GM23248 (cell line): ENCODE data around the gene SETD2. TPM values are rescaled to one million over a fixed set of nuclear protein-coding genes. Genes with fewer than 3 reads are reported as not detected.
A peak's percentile ranks its signal among the peaks of the same experiment; 100 is the strongest.
"Not testable (repeated sequence)": the region's sequence is repeated elsewhere in the genome, so short reads cannot be mapped to it uniquely, and the experiment has no call there.

Experiments
- DNase-seq: peaks from one replicate; pipeline ENCODE4 v3.0.0-alpha.2; 2015
- H2AFZ ChIP-seq: fragments of 200-600 bp; sonication (generic); 2 replicates; pipeline ENCODE4 v1.6.1; 2016; ENCODE audit warnings: antibody characterized with exemption
- H3F3A ChIP-seq: fragments of 200-600 bp; sonication (generic); 2 replicates; pipeline ENCODE4 v1.6.1; 2016; ENCODE audit warnings: mild to moderate bottlenecking, antibody characterized with exemption, mixed run types; ENCODE audit not compliant: insufficient read depth
- H3K27ac ChIP-seq: fragments of 200-600 bp; sonication (generic); 2 replicates; pipeline ENCODE4 v1.5.1; 2016; ENCODE audit warnings: mild to moderate bottlenecking
- H3K27me3 ChIP-seq: fragments of 200-600 bp; sonication (generic); replicated peaks from 2 replicates; pipeline ENCODE4 v1.6.1; 2016; ENCODE audit warnings: mild to moderate bottlenecking; ENCODE audit not compliant: insufficient read depth
- H3K36me3 ChIP-seq: fragments of 200-600 bp; sonication (generic); 2 replicates; pipeline ENCODE4 v1.6.1; 2016; ENCODE audit warnings: low read depth, mild to moderate bottlenecking
- H3K4me1 ChIP-seq: fragments of 200-600 bp; sonication (generic); 2 replicates; pipeline ENCODE4 v1.6.1; 2016; ENCODE audit warnings: mild to moderate bottlenecking; ENCODE audit not compliant: insufficient read depth
- H3K4me2 ChIP-seq: fragments of 200-600 bp; sonication (generic); one replicate; pipeline ENCODE4 v1.6.1; 2016; ENCODE audit warnings: mild to moderate bottlenecking; ENCODE audit not compliant: unreplicated experiment
- H3K4me3 ChIP-seq: fragments of 200-600 bp; sonication (generic); 2 replicates; pipeline ENCODE4 v1.5.1; 2016; ENCODE audit warnings: mild to moderate bottlenecking
- H3K79me2 ChIP-seq: fragments of 200-600 bp; sonication (generic); 2 replicates; pipeline ENCODE4 v1.6.1; 2016; ENCODE audit warnings: mild to moderate bottlenecking; ENCODE audit not compliant: insufficient read depth
- H3K9ac ChIP-seq: fragments of 200-600 bp; sonication (generic); 2 replicates; pipeline ENCODE4 v1.6.1; 2016; ENCODE audit warnings: mild to moderate bottlenecking
- H3K9me2 ChIP-seq: fragments of 200-600 bp; sonication (generic); 2 replicates; pipeline ENCODE4 v1.6.1; 2016; ENCODE audit warnings: mixed run types, mild to moderate bottlenecking, moderate library complexity; ENCODE audit not compliant: insufficient read depth
- H3K9me3 ChIP-seq: fragments of 200-600 bp; sonication (generic); one replicate; pipeline ENCODE4 v1.6.1; 2017; ENCODE audit warnings: low read depth
- H4K20me1 ChIP-seq: fragments of 200-600 bp; sonication (generic); 2 replicates; pipeline ENCODE4 v1.6.0; 2016; ENCODE audit not compliant: insufficient read depth
- EZH2 ChIP-seq: fragments of 200-600 bp; sonication (generic); IDR thresholded peaks from 2 replicates; pipeline ENCODE4 v1.6.1; 2018; ENCODE audit warnings: antibody characterized with exemption, mild to moderate bottlenecking; ENCODE audit not compliant: insufficient read depth, poor library complexity, severe bottlenecking
- EZH2phosphoT487 ChIP-seq: fragments of 200-600 bp; sonication (generic); IDR thresholded peaks from 2 replicates; pipeline ENCODE4 v1.6.1; 2018; ENCODE audit warnings: antibody characterized with exemption, moderate library complexity, mild to moderate bottlenecking, low read depth; ENCODE audit not compliant: insufficient read depth
- WGBS, 2 experiments: methylation state at CpG; one replicate each; pipeline ENCODE4 v1.1.6; 2015 to 2017; ENCODE audit warnings: low lambda C conversion rate in 2 of 2, low coverage in 1 of 2; ENCODE audit errors: missing lambda C conversion rate in 2 of 2; 5-methylcytosine and 5-hydroxymethylcytosine counted together
- in situ Hi-C: fragments of 300-500 bp; cut with MboI; formaldehyde crosslinking; loops from 2 replicates; pipeline ENCODE4 v1.15.0; 2020
- polyA plus RNA-seq: library from polyadenylated mRNA; unstranded; fragments of >200 nt; fragmentation: Nextera tagmentation; extraction: Ambion mirVana; gene quantifications from 2 replicates; pipeline ENCODE4 v1.2.1, GENCODE V29; 2016
- total RNA-seq: library from RNA; depleted of rRNA; stranded (reverse); fragments of >200 nt; shearing (Covaris generic); gene quantifications from 2 replicates; pipeline ENCODE4 v1.2.3, GENCODE V29; 2014

Gene SETD2
- total and polyA plus RNA-seq, 2 experiments from 2014 or later, result 16.2 to 24.0 TPM

GRCh38 chr3:47047673-47048072, 116.2 kb downstream of the SETD2 start:
- Histone ChIP-seq H3K9me3 (no peaks in the 10 kb centered on the region), H2AFZ (no peak overlapping the region), H3K4me2 (no peak overlapping the region), H3F3A (0 out of 2 replicates have a peak, but pooled peaks cover 10% of the 10 kb centered on the region), H3K4me3 (no peak overlapping the region), H3K4me1 (no peaks in the 10 kb centered on the region), H3K36me3 (peaks cover 30% of the 10 kb centered on the region), H3K27ac (no peak overlapping the region), H3K9ac (no peak overlapping the region), H3K9me2 (no peaks in the 10 kb centered on the region), H3K27me3 (no peaks in the 10 kb centered on the region), H4K20me1 (no peaks in the 10 kb centered on the region), H3K79me2 (peaks cover 69% of the 10 kb centered on the region)
- TF ChIP-seq EZH2 (no peak), EZH2phosphoT487 (no peak)
- peak; percentile 12 for DNase-seq
- in situ Hi-C loops, result no loop called here

GRCh38 chr3:47047069-47047468, 116.8 kb downstream of the SETD2 start:
- Histone ChIP-seq H3K27me3 (no peaks in the 10 kb centered on the region), H3K4me1 (no peaks in the 10 kb centered on the region), H3K4me2 (no peak overlapping the region), H3K27ac (no peak overlapping the region), H3K9ac (no peak overlapping the region), H3K4me3 (no peak overlapping the region), H3F3A (0 out of 2 replicates have a peak, but pooled peaks cover 10% of the 10 kb centered on the region), H3K79me2 (peaks cover 63% of the 10 kb centered on the region), H3K9me2 (no peaks in the 10 kb centered on the region), H4K20me1 (no peaks in the 10 kb centered on the region), H2AFZ (no peak overlapping the region), H3K9me3 (no peaks in the 10 kb centered on the region), H3K36me3 (peaks cover 32% of the 10 kb centered on the region)
- TF ChIP-seq EZH2 (no peak), EZH2phosphoT487 (no peak)
- in situ Hi-C loops, result no loop called here
- no peak for DNase-seq

- no peak for DNase-seq
- H3K36me3 ChIP-seq, result peaks cover 51% of the 10 kb centered on the region
- no peak overlapping the region for H3K4me3 ChIP-seq
- H3K27ac ChIP-seq, result no peak overlapping the region
- WGBS, 2 experiments, result 72 to 73% methylated on average over 5 of the region's 5 CpGs
- H3K9me2 ChIP-seq, result no peaks in the 10 kb centered on the region
- no peak overlapping the region for H3K4me2 ChIP-seq
- peaks cover 6% of the 10 kb centered on the region; the same call in 1 of the 2 replicates for H3K4me1 ChIP-seq
- no peak overlapping the region for H2AFZ ChIP-seq
- no peaks in the 10 kb centered on the region for H3K27me3 ChIP-seq
- TF ChIP-seq EZH2, result no peak
- TF ChIP-seq EZH2phosphoT487, result no peak
- no peak overlapping the region for H3K9ac ChIP-seq
- H3K79me2 ChIP-seq, result peaks cover 41% of the 10 kb centered on the region
- no peaks in the 10 kb centered on the region for H3K9me3 ChIP-seq
- 0 out of 2 replicates have a peak, but pooled peaks cover 5% of the 10 kb centered on the region for H3F3A ChIP-seq
- in situ Hi-C loops, result no loop called here
- H4K20me1 ChIP-seq, result no peaks in the 10 kb centered on the region
These were observed 121.6 kb downstream of the SETD2 start for GRCh38 chr3:47042231-47042791.

- no peak overlapping the region for H3K9ac ChIP-seq
These were observed 122.8 kb downstream of the SETD2 start for GRCh38 chr3:47041114-47041513.

GRCh38 chr3:47037302-47037701, 126.6 kb downstream of the SETD2 start:
- H4K20me1 ChIP-seq, H3K27ac ChIP-seq, H3K4me1 ChIP-seq, H2AFZ ChIP-seq, H3K4me2 ChIP-seq, H3K9me2 ChIP-seq, H3K9me3 ChIP-seq, H3K4me3 ChIP-seq, H3F3A ChIP-seq, in situ Hi-C loops, H3K27me3 ChIP-seq, DNase-seq, H3K9ac ChIP-seq: not testable (repeated sequence)
- Histone ChIP-seq H3K36me3 (peaks cover 38% of the 10 kb centered on the region), H3K79me2 (peaks cover 18% of the 10 kb centered on the region; the same call in 1 of the 2 replicates)
- WGBS, 2 experiments, result 74 to 82% methylated on average over 4 to 6 of the region's 6 CpGs

More at GRCh38 chr3:47041114-47041513, 122.8 kb downstream of the SETD2 start:
- in situ Hi-C loops, result no loop called here
- Histone ChIP-seq H3K27ac (no peak overlapping the region), H3K9me3 (no peaks in the 10 kb centered on the region), H4K20me1 (no peaks in the 10 kb centered on the region), H3K27me3 (no peaks in the 10 kb centered on the region), H3K4me2 (no peak overlapping the region), H3K79me2 (peaks cover 36% of the 10 kb centered on the region), H2AFZ (no peak overlapping the region), H3K9me2 (no peaks in the 10 kb centered on the region), H3K4me3 (no peak overlapping the region), H3K4me1 (peaks cover 6% of the 10 kb centered on the region; the same call in 1 of the 2 replicates), H3K36me3 (peaks cover 56% of the 10 kb centered on the region), H3F3A (no peaks in the 10 kb centered on the region)
- no peak for DNase-seq
- 90 to 94% methylated on average over 3 of the region's 3 CpGs for WGBS, 2 experiments
- no peak for TF ChIP-seq EZH2
- no peak for TF ChIP-seq EZH2phosphoT487
